OCI-LY7 (cell line): ENCODE measurements around the gene LMX1B.

Experiments used
- EZH2phosphoT487 ChIP-seq: fragments of 200-600 bp; sonication (generic); IDR thresholded peaks from 2 replicates; pipeline ENCODE4 v1.6.1; 2018; ENCODE audit warnings: low read depth, borderline replicate concordance, mild to moderate bottlenecking, mixed run types, antibody characterized with exemption, low read length, moderate library complexity, mixed read lengths
- TF ChIP-seq, protein P1 (sequence below): fragments of 200-600 bp; sonication (generic); conservative IDR thresholded peaks from 2 replicates; pipeline ENCODE4 v1.5.1; 2014; ENCODE audit warnings: mild to moderate bottlenecking, antibody characterized with exemption, low read length, moderate library complexity, mixed read lengths

- TF ChIP-seq, protein P1, sequence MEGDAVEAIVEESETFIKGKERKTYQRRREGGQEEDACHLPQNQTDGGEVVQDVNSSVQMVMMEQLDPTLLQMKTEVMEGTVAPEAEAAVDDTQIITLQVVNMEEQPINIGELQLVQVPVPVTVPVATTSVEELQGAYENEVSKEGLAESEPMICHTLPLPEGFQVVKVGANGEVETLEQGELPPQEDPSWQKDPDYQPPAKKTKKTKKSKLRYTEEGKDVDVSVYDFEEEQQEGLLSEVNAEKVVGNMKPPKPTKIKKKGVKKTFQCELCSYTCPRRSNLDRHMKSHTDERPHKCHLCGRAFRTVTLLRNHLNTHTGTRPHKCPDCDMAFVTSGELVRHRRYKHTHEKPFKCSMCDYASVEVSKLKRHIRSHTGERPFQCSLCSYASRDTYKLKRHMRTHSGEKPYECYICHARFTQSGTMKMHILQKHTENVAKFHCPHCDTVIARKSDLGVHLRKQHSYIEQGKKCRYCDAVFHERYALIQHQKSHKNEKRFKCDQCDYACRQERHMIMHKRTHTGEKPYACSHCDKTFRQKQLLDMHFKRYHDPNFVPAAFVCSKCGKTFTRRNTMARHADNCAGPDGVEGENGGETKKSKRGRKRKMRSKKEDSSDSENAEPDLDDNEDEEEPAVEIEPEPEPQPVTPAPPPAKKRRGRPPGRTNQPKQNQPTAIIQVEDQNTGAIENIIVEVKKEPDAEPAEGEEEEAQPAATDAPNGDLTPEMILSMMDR: no peak
- no peak for TF ChIP-seq EZH2phosphoT487
These were observed 67.6 kb downstream of the LMX1B start for GRCh38 chr9:126681336-126681735.
